SU-DHL-6 (cell line): ENCODE results near the gene MAP4K3.

Source experiments
- H2AFZ ChIP-seq: fragments of 200-600 bp; sonication (generic); 2 replicates; pipeline ENCODE4 v1.6.1; 2014; ENCODE audit warnings: low read depth, mild to moderate bottlenecking, moderate library complexity, mixed read lengths, antibody characterized with exemption, low read length; ENCODE audit not compliant: severe bottlenecking
- H3F3A ChIP-seq: fragments of 200-600 bp; shearing (Covaris generic); 2 replicates; pipeline ENCODE4 v1.6.0; 2016; ENCODE audit warnings: antibody characterized with exemption, mild to moderate bottlenecking; ENCODE audit not compliant: insufficient read depth
- H3K27ac ChIP-seq: fragments of 200-600 bp; sonication (generic); 2 replicates; pipeline ENCODE4 v1.5.1; 2016; ENCODE audit warnings: low read depth, mild to moderate bottlenecking, low read length, moderate library complexity, mixed read lengths
- H3K27me3 ChIP-seq: fragments of 200-600 bp; sonication (generic), shearing (Covaris generic); 2 replicates; pipeline ENCODE4 v1.6.0; 2014; ENCODE audit warnings: mild to moderate bottlenecking, low read length
- H3K36me3 ChIP-seq: fragments of 200-600 bp; sonication (generic); 2 replicates; pipeline ENCODE4 v1.6.1; 2014; ENCODE audit warnings: mild to moderate bottlenecking, low read length, mixed read lengths
- H3K4me2 ChIP-seq: fragments of 300-600, 200-600 bp; shearing (Covaris generic), sonication (generic); 2 replicates; pipeline ENCODE4 v1.6.0; 2014; ENCODE audit warnings: low read length, low read depth, mild to moderate bottlenecking; ENCODE audit not compliant: poor library complexity, severe bottlenecking
- H3K4me3 ChIP-seq: fragments of 200-600 bp; sonication (generic); 2 replicates; pipeline ENCODE4 v1.5.1; 2014; ENCODE audit warnings: antibody characterized with exemption, low read length, mild to moderate bottlenecking, mixed read lengths; ENCODE audit not compliant: insufficient read depth, poor library complexity, severe bottlenecking
- H3K79me2 ChIP-seq: fragments of 200-600 bp; sonication (generic); 2 replicates; pipeline ENCODE4 v1.6.1; 2014; ENCODE audit warnings: mild to moderate bottlenecking, low read length, moderate library complexity; ENCODE audit not compliant: insufficient read depth
- H3K9ac ChIP-seq: fragments of 200-600 bp; sonication (generic); 2 replicates; pipeline ENCODE4 v1.7.0; 2014; ENCODE audit warnings: mild to moderate bottlenecking, low read length
- H3K9me2 ChIP-seq: fragments of 200-600 bp; sonication (generic); replicated peaks from 2 replicates; pipeline ENCODE4 v1.6.1; 2014; ENCODE audit warnings: low read length; ENCODE audit not compliant: insufficient read depth
- H3K9me3 ChIP-seq: fragments of 200-600 bp; sonication (generic); 2 replicates; pipeline ENCODE4 v1.6.1; 2014; ENCODE audit warnings: low read length, mixed read lengths; ENCODE audit not compliant: insufficient read depth
- H4K20me1 ChIP-seq: fragments of 200-600 bp; sonication (generic); 2 replicates; pipeline ENCODE4 v1.6.1; 2014; ENCODE audit warnings: low read depth, mild to moderate bottlenecking, antibody characterized with exemption, low read length, moderate library complexity, mixed read lengths
- CTCF ChIP-seq: fragments of 200-600 bp; sonication (generic); IDR thresholded peaks from one replicate; pipeline ENCODE4 v1.5.1; 2017; ENCODE audit warnings: antibody characterized with exemption, mild to moderate bottlenecking, low read length, moderate library complexity; ENCODE audit not compliant: insufficient read depth, poor library complexity, severe bottlenecking
- EZH2phosphoT487 ChIP-seq: fragments of 200-600 bp; sonication (generic), shearing (Covaris generic); conservative IDR thresholded peaks from 2 replicates; pipeline ENCODE4 v1.6.1; 2018; ENCODE audit warnings: mild to moderate bottlenecking, antibody characterized with exemption, low read length, moderate library complexity, mixed read lengths

The MAP4K3 gene

GRCh38 chr2:39281391-39281790 lies 155.7 kb downstream of the MAP4K3 start:
- H3K27me3 ChIP-seq: no peaks in the 10 kb centered on the region
- H3F3A ChIP-seq: no peaks in the 10 kb centered on the region
- TF ChIP-seq EZH2phosphoT487 (no peak), CTCF (no peak)
- no peak overlapping the region for H2AFZ ChIP-seq
- H3K27ac ChIP-seq: no peak overlapping the region
- no peaks in the 10 kb centered on the region for H3K36me3 ChIP-seq
- no peaks in the 10 kb centered on the region for H3K9me3 ChIP-seq
- no peak overlapping the region for H3K4me3 ChIP-seq
- no peaks in the 10 kb centered on the region for H3K79me2 ChIP-seq
- H3K9ac ChIP-seq: no peak overlapping the region
- no peak overlapping the region for H3K4me2 ChIP-seq
- no peaks in the 10 kb centered on the region for H3K9me2 ChIP-seq
- H4K20me1 ChIP-seq: no peaks in the 10 kb centered on the region

DNA sequence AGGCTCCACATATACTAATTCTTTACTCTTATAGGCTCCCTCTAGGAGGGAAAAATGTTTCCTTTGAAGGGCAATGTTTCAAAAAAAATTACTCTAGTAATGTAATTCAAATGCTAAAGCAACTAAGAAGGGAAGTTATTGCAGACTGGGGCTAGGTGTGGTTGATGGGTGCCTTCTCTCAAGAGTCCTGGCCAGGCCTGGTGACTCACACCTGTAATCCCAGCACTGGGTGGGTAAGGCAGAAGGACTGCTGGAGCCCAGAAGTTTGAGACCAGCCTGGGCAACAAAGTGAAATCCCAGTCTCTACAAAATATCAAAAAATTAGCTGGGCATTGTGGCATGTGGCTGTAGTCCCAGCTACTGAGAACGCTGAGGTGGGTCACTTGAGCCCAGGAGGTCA lies 162.1 kb downstream of the MAP4K3 start:
- Histone ChIP-seq H3K9me2 (no peaks in the 10 kb centered on the region), H3F3A (0 out of 2 replicates have a peak, but pooled peaks cover 4% of the 10 kb centered on the region), H3K27ac (no peak overlapping the region), H3K4me2 (no peak overlapping the region), H3K4me3 (no peak overlapping the region), H2AFZ (no peak overlapping the region), H3K36me3 (no peaks in the 10 kb centered on the region), H3K27me3 (no peaks in the 10 kb centered on the region), H3K9me3 (no peaks in the 10 kb centered on the region), H3K9ac (no peak overlapping the region), H4K20me1 (no peaks in the 10 kb centered on the region), H3K79me2 (no peaks in the 10 kb centered on the region)
- TF ChIP-seq EZH2phosphoT487: no peak
- no peak for TF ChIP-seq CTCF

DNA sequence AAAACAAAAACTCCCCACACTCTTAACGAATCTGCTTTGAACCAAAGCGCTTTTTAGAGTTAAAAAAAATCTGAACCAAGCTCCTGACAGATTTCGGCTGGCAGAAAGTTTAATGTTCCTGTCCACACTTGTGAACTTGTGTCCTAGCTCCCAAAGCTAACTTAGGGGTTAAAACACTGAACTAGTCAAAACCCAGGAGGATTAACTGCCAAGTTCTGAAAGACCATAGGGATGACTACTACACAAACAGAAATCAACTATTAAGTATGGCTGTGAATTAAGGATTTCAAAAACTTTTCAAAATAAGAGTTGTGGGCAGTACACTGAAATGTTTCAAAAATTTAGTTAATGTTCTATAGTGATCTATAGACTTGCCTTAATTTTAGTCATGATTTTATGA lies 167.1 kb downstream of the MAP4K3 start:
- Histone ChIP-seq H3K9ac (no peak overlapping the region), H3K27ac (no peak overlapping the region), H3K27me3 (no peaks in the 10 kb centered on the region), H4K20me1 (no peaks in the 10 kb centered on the region), H2AFZ (no peak overlapping the region), H3K4me2 (no peak overlapping the region), H3K79me2 (no peaks in the 10 kb centered on the region), H3K9me3 (no peaks in the 10 kb centered on the region), H3F3A (peaks cover 19% of the 10 kb centered on the region), H3K9me2 (no peaks in the 10 kb centered on the region), H3K4me3 (no peak overlapping the region), H3K36me3 (no peaks in the 10 kb centered on the region)
- TF ChIP-seq CTCF (no peak), EZH2phosphoT487 (no peak)
